ENCODE data around the gene FCRLB.

- TF ChIP-seq CTCF (IDR thresholded peaks at IDR 0.05; ENCODE audit: low read length): no peak
- TF ChIP-seq EZH2 (IDR thresholded peaks at IDR 0.05; ENCODE audit: borderline replicate concordance, low read length): no peak
These were observed 15.2 kb upstream of the FCRLB start for GRCh38 chr1:161706113-161706481.
